ENCODE results near the gene ZNF57. TPM values are rescaled to one million over a fixed set of nuclear protein-coding genes. Genes with fewer than 3 reads are reported as not detected.
A peak's percentile ranks its signal among the peaks of the same experiment; 100 is the strongest.
"Not testable (repeated sequence)": the region's sequence is repeated elsewhere in the genome, so short reads cannot be mapped to it uniquely, and the experiment has no call there.

The ZNF57 gene
- total and polyA plus RNA-seq, 7 donors = 1.4 to 16.8 (median 6.1) TPM

- H3K27me3 ChIP-seq = no peaks in the 10 kb centered on the region
- H3K36me3 ChIP-seq = no peaks in the 10 kb centered on the region
- intact Hi-C loops (cut with DNase I) = no loop called here
- no peaks in the 10 kb centered on the region for H3K9me3 ChIP-seq
- TF ChIP-seq CTCF (IDR thresholded peaks at IDR 0.05) (no peak), POLR2AphosphoS5 (IDR thresholded peaks at IDR 0.05) (no peak), EP300 (IDR thresholded peaks at IDR 0.05) (no peak), POLR2A (IDR thresholded peaks at IDR 0.05) (no peak)
- H3K27ac ChIP-seq = no peak within 1 kb of the TSS
- H3K4me1 ChIP-seq = no peaks in the 10 kb centered on the region
- no peak within 1 kb of the TSS for H3K4me3 ChIP-seq
- 89 to 91% methylated on average over 36 of the region's 36 CpGs for WGBS, 2 donors
- DNase-seq = no peak
These were observed 33.4 kb upstream of the ZNF57 start, which contains the start of gene ZNF556 for GRCh38 chr19:2867025-2867991. Gene ZNF556, plus strand, starts transcription at chr19:2867335. Its CDS starts 87 bp downstream, at chr19:2867422.

DNA sequence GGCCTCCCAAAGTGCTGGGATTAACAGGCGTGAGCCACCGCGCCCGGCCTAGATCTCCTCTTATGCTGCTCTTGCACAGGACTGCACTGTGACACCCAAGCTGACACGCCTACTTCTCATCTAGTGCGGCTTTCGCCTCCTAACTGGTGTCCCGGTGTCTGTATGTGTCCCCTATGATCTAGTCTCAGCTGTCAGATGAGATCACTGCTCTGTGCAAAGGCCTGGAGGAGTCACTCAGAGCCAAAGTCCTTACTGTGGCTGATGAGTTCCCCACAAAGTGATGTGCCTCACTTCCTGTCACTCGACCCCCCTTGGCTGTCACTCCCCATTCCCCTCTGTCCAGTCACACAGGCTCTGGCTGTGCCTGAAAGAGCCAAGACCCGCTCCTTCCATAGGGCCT lies 31.1 kb upstream of the ZNF57 start:
- TF ChIP-seq CTCF (IDR thresholded peaks at IDR 0.05) (no peak), POLR2A (IDR thresholded peaks at IDR 0.05) (no peak), EP300 (IDR thresholded peaks at IDR 0.05) (no peak), POLR2AphosphoS5 (IDR thresholded peaks at IDR 0.05) (no peak)
- DNase-seq = no peak
- H3K9me3 ChIP-seq = no peaks in the 10 kb centered on the region
- no peak overlapping the region for H3K27ac ChIP-seq
- H3K4me1 ChIP-seq = no peaks in the 10 kb centered on the region
- WGBS, 2 donors = 85 to 87% methylated on average over 10 of the region's 10 CpGs
- H3K27me3 ChIP-seq = no peaks in the 10 kb centered on the region
- H3K36me3 ChIP-seq = no peaks in the 10 kb centered on the region
- H3K4me3 ChIP-seq = no peak overlapping the region
- intact Hi-C loops (cut with DNase I) = no loop called here

GRCh38 chr19:2872175-2872574 lies 28.6 kb upstream of the ZNF57 start:
- not testable (repeated sequence) for H3K27me3 ChIP-seq, H3K27ac ChIP-seq, H3K36me3 ChIP-seq, H3K4me3 ChIP-seq, DNase-seq, H3K4me1 ChIP-seq
- peaks cover 4 to 11% (median 6%) of the 10 kb centered on the region in 4 donors for H3K9me3 ChIP-seq
- 29 to 43% methylated on average over 3 to 10 of the region's 11 CpGs for WGBS, 2 donors
- peak in 1 of 4 experiments; percentile 36 for TF ChIP-seq CTCF (IDR thresholded peaks at IDR 0.05)
- intact Hi-C loops (cut with DNase I) = loop anchor here (2.0 kb wide), 1 partner anchor 53 kb away; the partner anchor contains the start of gene ZNF554

DNA sequence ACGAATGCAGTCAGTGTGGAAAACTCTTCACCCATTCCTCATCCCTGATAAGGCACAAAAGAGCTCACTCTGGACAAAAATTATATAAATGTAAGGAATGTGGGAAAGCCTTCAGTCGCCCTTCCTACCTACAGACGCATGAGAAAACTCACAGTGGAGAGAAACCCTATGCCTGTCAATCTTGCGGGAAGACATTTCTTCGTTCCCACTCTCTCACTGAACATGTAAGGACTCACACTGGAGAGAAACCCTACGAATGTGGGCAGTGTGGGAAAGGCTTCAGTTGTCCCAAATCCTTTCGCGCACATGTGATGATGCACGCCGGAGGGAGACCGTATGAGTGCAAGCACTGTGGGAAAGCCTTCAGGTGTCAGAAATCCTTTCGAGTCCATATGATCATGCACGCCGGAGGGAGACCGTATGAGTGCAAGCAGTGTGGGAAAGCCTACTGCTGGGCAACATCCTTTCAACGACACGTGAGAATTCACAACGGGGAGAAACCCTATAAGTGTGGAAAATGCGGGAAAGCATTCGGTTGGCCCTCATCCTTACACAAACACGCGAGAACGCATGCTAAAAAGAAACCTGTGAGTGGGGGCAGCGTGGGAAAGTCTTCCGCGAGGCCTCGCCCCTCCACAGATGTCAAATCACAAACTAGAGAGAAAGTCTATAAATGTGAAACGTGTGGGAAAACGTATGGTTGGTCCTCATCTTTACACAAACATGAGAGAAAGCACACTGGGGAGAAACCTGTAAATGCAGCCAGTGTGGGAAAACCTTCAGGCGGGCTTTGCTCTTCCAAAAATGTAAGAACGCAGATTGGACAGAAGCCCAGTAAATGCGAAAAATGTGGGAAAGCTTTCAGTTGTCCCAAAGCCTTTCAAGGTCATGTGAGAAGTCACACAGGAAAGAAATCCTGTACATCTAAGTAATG lies 23.1 kb upstream of the ZNF57 start:
- 91 to 92% methylated on average over 32 of the region's 32 CpGs for WGBS, 2 donors
- Histone ChIP-seq H3K4me3 (no peak overlapping the region), H3K9me3 (peaks cover 12 to 23% (median 18%) of the 10 kb centered on the region in 4 donors), H3K27ac (no peak overlapping the region), H3K36me3 (no peaks in the 10 kb centered on the region), H3K27me3 (no peaks in the 10 kb centered on the region), H3K4me1 (no peaks in the 10 kb centered on the region)
- TF ChIP-seq EP300 (IDR thresholded peaks at IDR 0.05) (no peak), POLR2AphosphoS5 (IDR thresholded peaks at IDR 0.05) (no peak), POLR2A (IDR thresholded peaks at IDR 0.05) (no peak), CTCF (IDR thresholded peaks at IDR 0.05) (no peak)
- intact Hi-C loops (cut with DNase I) = no loop called here
- no peak for DNase-seq

Data from sigmoid colon (tissue), 7 donors.